ENCODE results near the gene BAD.
A peak's percentile ranks its signal among the peaks of the same experiment; 100 is the strongest.

BAD gene

GRCh38 chr11:64232967-64233315 is 51.5 kb downstream of the BAD start:
- DNase-seq (ENCODE audit: low read depth in 2 of 3, low spot score in 2 of 3): no peak

- DNase-seq (ENCODE audit: low read depth in 2 of 3, low spot score in 2 of 3): no peak
These were observed 52.1 kb downstream of the BAD start for GRCh38 chr11:64232182-64232966.

- no peak for DNase-seq (ENCODE audit: low read depth in 2 of 3, low spot score in 2 of 3)
These were observed 52.9 kb downstream of the BAD start for GRCh38 chr11:64231546-64231945.

- no peak for DNase-seq (ENCODE audit: low read depth in 2 of 3, low spot score in 2 of 3)
These were observed 53.5 kb downstream of the BAD start for GRCh38 chr11:64230985-64231365.

GRCh38 chr11:64230171-64230984 is 54.1 kb downstream of the BAD start, which contains the start of gene DNAJC4:
TSS of gene DNAJC4 (plus strand) at chr11:64230548. CDS start at chr11:64230855, 307 bp downstream.
- peak in 2 of 3 experiments; percentile 60 to 77 for DNase-seq (ENCODE audit: low read depth in 2 of 3, low spot score in 2 of 3)

GRCh38 chr11:64229744-64230170 is 54.7 kb downstream of the BAD start:
- DNase-seq (ENCODE audit: low read depth in 2 of 3, low spot score in 2 of 3): no peak

GRCh38 chr11:64229090-64229743 is 55.2 kb downstream of the BAD start:
- no peak for DNase-seq (ENCODE audit: low read depth in 2 of 3, low spot score in 2 of 3)

GRCh38 chr11:64227405-64227956 is 57.0 kb downstream of the BAD start:
- DNase-seq (ENCODE audit: low read depth in 2 of 3, low spot score in 2 of 3): no peak

- DNase-seq (ENCODE audit: low read depth in 2 of 3, low spot score in 2 of 3): no peak
These were observed 57.9 kb downstream of the BAD start for GRCh38 chr11:64226507-64227051.

- peak; percentile 88 to 93 (median 88) for DNase-seq (ENCODE audit: low read depth in 2 of 3, low spot score in 2 of 3)
These were observed 58.6 kb downstream of the BAD start, which contains the start of the genes NUDT22 and TRPT1 for GRCh38 chr11:64225608-64226506. TSS of gene NUDT22 (plus strand) at chr11:64226274. CDS start at chr11:64226653, 379 bp downstream. TSS of gene TRPT1 (minus strand) at chr11:64226186. CDS start at chr11:64225860, 326 bp downstream.

GRCh38 chr11:64224891-64225607 is 59.4 kb downstream of the BAD start:
- DNase-seq (ENCODE audit: low read depth in 2 of 3, low spot score in 2 of 3): no peak

- DNase-seq (ENCODE audit: low read depth in 2 of 3, low spot score in 2 of 3): no peak
These were observed 60.1 kb downstream of the BAD start for GRCh38 chr11:64224151-64224890.

- no peak for DNase-seq (ENCODE audit: low read depth in 2 of 3, low spot score in 2 of 3)
These were observed 61.3 kb downstream of the BAD start for GRCh38 chr11:64223001-64223651.

- no peak for DNase-seq (ENCODE audit: low read depth in 2 of 3, low spot score in 2 of 3)
These were observed 61.8 kb downstream of the BAD start for GRCh38 chr11:64222651-64223000.

GRCh38 chr11:64220798-64221197 is 63.7 kb downstream of the BAD start:
- DNase-seq (ENCODE audit: low read depth in 2 of 3, low spot score in 2 of 3): no peak

- DNase-seq (ENCODE audit: low read depth in 2 of 3, low spot score in 2 of 3): no peak
These were observed 64.2 kb downstream of the BAD start for GRCh38 chr11:64220271-64220670.

All from activated CD8-positive, alpha-beta memory T cell treated with anti-CD3 and anti-CD28 coated beads for 48 hours (primary cell).